ENCODE data around the gene ZNF280C.

DNA sequence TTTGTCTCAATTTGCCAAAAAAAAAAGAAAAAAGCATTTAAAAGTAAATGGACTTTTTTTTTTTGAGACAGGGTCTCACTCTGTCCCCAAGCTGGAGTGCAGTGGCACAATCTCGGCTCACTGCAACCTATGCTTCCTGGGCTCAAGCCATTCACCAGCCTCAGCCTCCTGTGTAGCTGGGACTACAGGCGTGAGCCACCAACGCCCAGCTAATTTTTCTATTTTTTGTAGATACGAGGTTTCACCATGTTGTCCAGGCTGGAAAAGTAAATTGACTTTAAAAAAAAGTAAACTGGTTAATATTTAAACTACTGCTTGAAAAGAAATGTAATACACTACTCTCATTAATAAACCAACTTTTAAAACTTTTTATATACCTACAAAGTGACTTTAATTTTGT, 108.9 kb downstream of the ZNF280C start:
- TF ChIP-seq, protein P1, sequence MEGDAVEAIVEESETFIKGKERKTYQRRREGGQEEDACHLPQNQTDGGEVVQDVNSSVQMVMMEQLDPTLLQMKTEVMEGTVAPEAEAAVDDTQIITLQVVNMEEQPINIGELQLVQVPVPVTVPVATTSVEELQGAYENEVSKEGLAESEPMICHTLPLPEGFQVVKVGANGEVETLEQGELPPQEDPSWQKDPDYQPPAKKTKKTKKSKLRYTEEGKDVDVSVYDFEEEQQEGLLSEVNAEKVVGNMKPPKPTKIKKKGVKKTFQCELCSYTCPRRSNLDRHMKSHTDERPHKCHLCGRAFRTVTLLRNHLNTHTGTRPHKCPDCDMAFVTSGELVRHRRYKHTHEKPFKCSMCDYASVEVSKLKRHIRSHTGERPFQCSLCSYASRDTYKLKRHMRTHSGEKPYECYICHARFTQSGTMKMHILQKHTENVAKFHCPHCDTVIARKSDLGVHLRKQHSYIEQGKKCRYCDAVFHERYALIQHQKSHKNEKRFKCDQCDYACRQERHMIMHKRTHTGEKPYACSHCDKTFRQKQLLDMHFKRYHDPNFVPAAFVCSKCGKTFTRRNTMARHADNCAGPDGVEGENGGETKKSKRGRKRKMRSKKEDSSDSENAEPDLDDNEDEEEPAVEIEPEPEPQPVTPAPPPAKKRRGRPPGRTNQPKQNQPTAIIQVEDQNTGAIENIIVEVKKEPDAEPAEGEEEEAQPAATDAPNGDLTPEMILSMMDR (IDR thresholded peaks at IDR 0.05) = no peak
- TF ChIP-seq POLR2A (IDR thresholded peaks at IDR 0.05) = no peak
